H9 (cell line): ENCODE data around the gene MOG. TPM values are rescaled to one million over a fixed set of nuclear protein-coding genes. Genes with fewer than 3 reads are reported as not detected.
A peak's percentile ranks its signal among the peaks of the same experiment; 100 is the strongest.

Experiments
- DNase-seq: peaks from one replicate; pipeline ENCODE4 v3.0.0-alpha.2; 2017
- H2AFZ ChIP-seq: one replicate; pipeline ENCODE4 v1.6.1; 2013; ENCODE audit warnings: mild to moderate bottlenecking, low read length, control low read depth, moderate library complexity
- H2AK5ac ChIP-seq: 2 replicates; pipeline ENCODE4 v1.6.1; 2013; ENCODE audit warnings: low read length, control low read depth, mixed read lengths; ENCODE audit not compliant: insufficient read length
- H2BK120ac ChIP-seq: one replicate; pipeline ENCODE4 v1.6.1; 2013; ENCODE audit warnings: low read depth, mild to moderate bottlenecking, low read length, control low read depth, inconsistent platforms; ENCODE audit not compliant: poor library complexity, severe bottlenecking
- H2BK12ac ChIP-seq: 2 replicates; pipeline ENCODE4 v1.6.1; 2013; ENCODE audit warnings: low read length, control low read depth, mixed read lengths, low read depth; ENCODE audit not compliant: insufficient read length
- H2BK15ac ChIP-seq: 2 replicates; pipeline ENCODE4 v1.6.1; 2013; ENCODE audit warnings: low read depth, low read length, control low read depth
- H2BK20ac ChIP-seq: one replicate; pipeline ENCODE4 v1.6.1; 2013; ENCODE audit warnings: low read depth, mild to moderate bottlenecking, low read length, control low read depth, inconsistent platforms; ENCODE audit not compliant: poor library complexity, severe bottlenecking
- H2BK5ac ChIP-seq: 2 replicates; pipeline ENCODE4 v1.6.1; 2013; ENCODE audit warnings: low read length, control low read depth, mixed read lengths; ENCODE audit not compliant: insufficient read length
- H3K14ac ChIP-seq: 2 replicates; pipeline ENCODE4 v1.6.1; 2013; ENCODE audit warnings: low read length, control low read depth; ENCODE audit not compliant: insufficient read depth
- H3K18ac ChIP-seq: 2 replicates; pipeline ENCODE4 v1.6.1; 2013; ENCODE audit warnings: low read depth, mild to moderate bottlenecking, mixed read lengths, low read length, control low read depth; ENCODE audit not compliant: insufficient read length
- H3K23ac ChIP-seq: 2 replicates; pipeline ENCODE4 v1.6.1; 2013; ENCODE audit warnings: low read length, control low read depth, mixed read lengths, low read depth; ENCODE audit not compliant: insufficient read length
- H3K23me2 ChIP-seq: 2 replicates; pipeline ENCODE4 v1.6.1; 2013; ENCODE audit warnings: low read depth, mild to moderate bottlenecking, mixed read lengths, low read length, control low read depth; ENCODE audit not compliant: insufficient read length, poor library complexity, severe bottlenecking
- H3K27ac ChIP-seq: 2 replicates; pipeline ENCODE4 v1.5.1; 2013; ENCODE audit warnings: low read length, control low read depth, mixed read lengths, low read depth; ENCODE audit not compliant: insufficient read length
- H3K27me3 ChIP-seq: 2 replicates; pipeline ENCODE4 v1.6.1; 2013; ENCODE audit warnings: low read length, control low read depth, inconsistent platforms; ENCODE audit not compliant: insufficient read depth
- H3K4ac ChIP-seq: 2 replicates; pipeline ENCODE4 v1.6.1; 2013; ENCODE audit warnings: low read depth, mild to moderate bottlenecking, control low read depth, inconsistent platforms, low read length, moderate library complexity
- H3K4me1 ChIP-seq: 2 replicates; pipeline ENCODE4 v1.6.1; 2013; ENCODE audit warnings: low read length, control low read depth, inconsistent platforms; ENCODE audit not compliant: insufficient read depth
- H3K4me2 ChIP-seq: 2 replicates; pipeline ENCODE4 v1.6.1; 2013; ENCODE audit warnings: low read length, control low read depth, mixed read lengths; ENCODE audit not compliant: insufficient read length, insufficient read depth
- H3K56ac ChIP-seq: 2 replicates; pipeline ENCODE4 v1.6.1; 2013; ENCODE audit warnings: low read depth, mild to moderate bottlenecking, mixed read lengths, low read length, control low read depth; ENCODE audit not compliant: insufficient read length
- H3K79me1 ChIP-seq: 2 replicates; pipeline ENCODE4 v1.6.1; 2013; ENCODE audit warnings: low read depth, mild to moderate bottlenecking, moderate library complexity, low read length, control low read depth, inconsistent platforms; ENCODE audit not compliant: insufficient read depth, poor library complexity, severe bottlenecking
- H3K79me2 ChIP-seq: 2 replicates; pipeline ENCODE4 v1.6.1; 2013; ENCODE audit warnings: low read length, control low read depth, inconsistent platforms; ENCODE audit not compliant: insufficient read depth
- H3K9ac ChIP-seq: 2 replicates; pipeline ENCODE4 v1.6.1; 2013; ENCODE audit warnings: low read length, control low read depth, mixed read lengths; ENCODE audit not compliant: insufficient read length; ENCODE audit errors: extremely low read depth
- H3K9me3 ChIP-seq: one replicate; pipeline ENCODE4 v1.6.1; 2013; ENCODE audit warnings: low read depth, low read length, inconsistent platforms; ENCODE audit not compliant: control insufficient read depth
- H3T11ph ChIP-seq: one replicate; pipeline ENCODE4 v1.6.1; 2013; ENCODE audit warnings: mild to moderate bottlenecking, low read length, control low read depth, inconsistent platforms
- H4K20me1 ChIP-seq: one replicate; pipeline ENCODE4 v1.6.1; 2013; ENCODE audit not compliant: control insufficient read depth, insufficient read length, insufficient read depth
- H4K5ac ChIP-seq: 2 replicates; pipeline ENCODE4 v1.6.1; 2013; ENCODE audit warnings: low read depth, mild to moderate bottlenecking, mixed read lengths, low read length, control low read depth; ENCODE audit not compliant: insufficient read length
- H4K8ac ChIP-seq: replicated peaks from 2 replicates; pipeline ENCODE4 v1.6.1; 2013; ENCODE audit warnings: low read length, control low read depth, mixed read lengths, low read depth; ENCODE audit not compliant: insufficient read length
- H4K91ac ChIP-seq: 2 replicates; pipeline ENCODE4 v1.6.1; 2013; ENCODE audit warnings: low read depth, mild to moderate bottlenecking, moderate library complexity, mixed read lengths, low read length, control low read depth; ENCODE audit not compliant: insufficient read length
- H3K27ac Mint-ChIP-seq, 3 experiments: 2 replicates in 2 of 3; 3 replicates in 1 of 3; pipeline ENCODE4 v1.8.0; 2020 to 2021; ENCODE audit warnings: mixed read lengths in 3 of 3, mild to moderate bottlenecking in 1 of 3, moderate library complexity in 1 of 3
- H3K27me3 Mint-ChIP-seq: 2 replicates; pipeline ENCODE4 v1.8.0; 2021; ENCODE audit warnings: low read depth, mild to moderate bottlenecking, moderate library complexity, mixed read lengths
- H3K36me3 Mint-ChIP-seq, 3 experiments: 2 replicates in 2 of 3; 3 replicates in 1 of 3; pipeline ENCODE4 v1.8.0; 2020 to 2021; ENCODE audit warnings: low read depth in 3 of 3, mixed read lengths in 3 of 3; ENCODE audit not compliant: insufficient read depth in 1 of 3
- H3K4me1 Mint-ChIP-seq, 2 experiments: 2 replicates each; pipeline ENCODE4 v1.8.0; 2020; ENCODE audit warnings: mixed read lengths in 2 of 2
- H3K4me3 Mint-ChIP-seq, 2 experiments: 2 replicates in 1 of 2; 3 replicates in 1 of 2; pipeline ENCODE4 v1.8.0; 2020 to 2021; ENCODE audit warnings: mild to moderate bottlenecking in 2 of 2, mixed read lengths in 2 of 2, moderate library complexity in 1 of 2
- H3K9me3 Mint-ChIP-seq, 2 experiments: 2 replicates in 1 of 2; 3 replicates in 1 of 2; pipeline ENCODE4 v1.8.0; 2020; ENCODE audit warnings: mild to moderate bottlenecking in 2 of 2, mixed read lengths in 2 of 2, moderate library complexity in 1 of 2
- WGBS: extraction: QIAGEN DNeasy Blood & Tissue Kit; methylation state at CpG from one replicate; pipeline ENCODE4 v1.1.7; 2013; ENCODE audit warnings: missing lambda C conversion rate, low lambda C conversion rate, mixed read lengths; ENCODE audit not compliant: insufficient read length; ENCODE audit errors: extremely low coverage; 5-methylcytosine and 5-hydroxymethylcytosine counted together
- total RNA-seq: library from RNA; stranded (reverse); gene quantifications from 2 replicates; pipeline ENCODE4 v1.2.1, GENCODE V29; 2021
- TF ChIP-seq, protein P1 (sequence below): fragments of 200-600 bp; sonication (generic); conservative IDR thresholded peaks from 3 replicates; pipeline ENCODE4 v1.8.0; 2021; ENCODE audit warnings: antibody characterized with exemption, mild to moderate bottlenecking

Gene MOG
- total RNA-seq, 1 experiment from 2014 or later = 0.55 TPM

DNA sequence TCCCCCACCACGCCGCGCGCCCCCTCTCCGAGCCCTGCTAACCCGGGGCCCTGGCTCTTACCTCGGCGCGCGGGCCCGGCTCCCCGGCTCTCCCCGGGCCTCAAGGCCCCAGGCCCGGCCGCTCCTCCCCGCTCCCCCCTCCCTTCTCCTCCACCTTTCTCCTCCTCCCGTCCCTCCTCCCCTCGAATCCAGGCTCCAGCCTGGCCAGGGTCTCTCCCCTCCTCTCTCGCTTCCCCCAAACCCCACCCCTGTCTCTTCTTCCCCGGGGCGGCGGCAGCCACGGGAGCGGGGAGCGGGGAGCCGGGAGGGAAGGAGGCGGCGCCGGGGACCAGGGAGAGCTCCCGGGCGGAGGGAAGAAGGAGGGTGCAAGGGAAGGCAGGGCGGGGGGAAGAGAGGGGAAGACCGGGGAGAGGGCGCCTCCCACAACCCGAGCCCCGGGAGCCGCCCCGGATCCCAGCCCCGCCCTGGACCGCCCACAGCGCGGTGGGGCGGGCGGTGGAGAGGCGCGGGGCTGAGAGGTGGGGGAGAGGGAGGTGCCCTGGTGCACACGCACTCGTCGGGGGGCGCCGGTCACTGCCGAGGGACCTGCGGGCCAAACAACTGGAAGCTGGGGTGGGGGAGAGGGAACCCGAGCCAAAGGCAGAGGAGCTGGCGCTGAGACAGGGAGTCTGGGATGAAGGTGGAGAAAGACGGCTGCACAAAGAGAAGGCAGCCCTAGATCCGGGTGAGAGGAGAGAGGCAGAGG, 23.9 kb upstream of the MOG start, which contains the start of gene GABBR1:
TSS of gene GABBR1 (minus strand) at position 395 of the 745 bp plus-strand sequence. CDS start 798 bp downstream, outside the sequence.
- no peak within 1 kb of the TSS for H3T11ph ChIP-seq
- no peak within 1 kb of the TSS for H2AFZ ChIP-seq
- no peaks in the 10 kb centered on the region for H4K20me1 ChIP-seq
- peaks cover 4% of the 10 kb centered on the region; the same call in 1 of the 2 replicates for H3K4me1 ChIP-seq
- peak within 1 kb of the TSS; percentile 8 for H3K18ac ChIP-seq
- no peaks in the 10 kb centered on the region for H3K79me1 ChIP-seq
- H2AK5ac ChIP-seq = no peak within 1 kb of the TSS
- no peaks in the 10 kb centered on the region; the same call in 1 of the 2 replicates for H3K79me2 ChIP-seq
- no peak within 1 kb of the TSS for H3K27ac ChIP-seq
- WGBS = no CpG with 5 or more reads among the region's 57 CpGs
- no peaks in the 10 kb centered on the region for H3K9me3 ChIP-seq
- peak within 1 kb of the TSS; percentile 27 for H3K9ac ChIP-seq
- Mint-ChIP-seq H3K9me3 (peaks cover 0 to 5% of the 10 kb centered on the region in 2 experiments; a peak in 2 of 5 replicates), H3K4me1 (peaks cover 55 to 60% of the 10 kb centered on the region in 2 experiments), H3K27me3 (no peaks in the 10 kb centered on the region; the same call in none of the 2 replicates), H3K27ac (peak within 1 kb of the TSS; percentile 62 to 96 (median 87)), H3K4me3 (peak within 1 kb of the TSS; percentile 88 to 92), H3K36me3 (peaks cover 0 to 17% (median 9%) of the 10 kb centered on the region in 3 experiments; a peak in 5 of 7 replicates)
- no peak within 1 kb of the TSS for H2BK12ac ChIP-seq
- no peaks in the 10 kb centered on the region for H3K27me3 ChIP-seq
- H2BK15ac ChIP-seq = no peak within 1 kb of the TSS
- peak; percentile 89 for DNase-seq
- H3K4me2 ChIP-seq = peak within 1 kb of the TSS; percentile 93
- H4K91ac ChIP-seq = no peak within 1 kb of the TSS
- H4K5ac ChIP-seq = no peak within 1 kb of the TSS
- no peak within 1 kb of the TSS for H2BK5ac ChIP-seq
- H3K23ac ChIP-seq = no peak within 1 kb of the TSS
- no peak within 1 kb of the TSS for H2BK20ac ChIP-seq
- TF ChIP-seq, protein P1, sequence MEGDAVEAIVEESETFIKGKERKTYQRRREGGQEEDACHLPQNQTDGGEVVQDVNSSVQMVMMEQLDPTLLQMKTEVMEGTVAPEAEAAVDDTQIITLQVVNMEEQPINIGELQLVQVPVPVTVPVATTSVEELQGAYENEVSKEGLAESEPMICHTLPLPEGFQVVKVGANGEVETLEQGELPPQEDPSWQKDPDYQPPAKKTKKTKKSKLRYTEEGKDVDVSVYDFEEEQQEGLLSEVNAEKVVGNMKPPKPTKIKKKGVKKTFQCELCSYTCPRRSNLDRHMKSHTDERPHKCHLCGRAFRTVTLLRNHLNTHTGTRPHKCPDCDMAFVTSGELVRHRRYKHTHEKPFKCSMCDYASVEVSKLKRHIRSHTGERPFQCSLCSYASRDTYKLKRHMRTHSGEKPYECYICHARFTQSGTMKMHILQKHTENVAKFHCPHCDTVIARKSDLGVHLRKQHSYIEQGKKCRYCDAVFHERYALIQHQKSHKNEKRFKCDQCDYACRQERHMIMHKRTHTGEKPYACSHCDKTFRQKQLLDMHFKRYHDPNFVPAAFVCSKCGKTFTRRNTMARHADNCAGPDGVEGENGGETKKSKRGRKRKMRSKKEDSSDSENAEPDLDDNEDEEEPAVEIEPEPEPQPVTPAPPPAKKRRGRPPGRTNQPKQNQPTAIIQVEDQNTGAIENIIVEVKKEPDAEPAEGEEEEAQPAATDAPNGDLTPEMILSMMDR = no peak
- peaks cover 36% of the 10 kb centered on the region for H3K23me2 ChIP-seq
- H3K4ac ChIP-seq = no peak within 1 kb of the TSS
- H3K56ac ChIP-seq = no peak within 1 kb of the TSS
- peak within 1 kb of the TSS; percentile 0; the same call in 1 of the 2 replicates for H3K14ac ChIP-seq
- no peak within 1 kb of the TSS for H2BK120ac ChIP-seq
- no peak within 1 kb of the TSS for H4K8ac ChIP-seq
